CD4-positive, alpha-beta memory T cell (primary cell): Measurements from ENCODE around the gene SLC6A3. TPM values are rescaled to one million over a fixed set of nuclear protein-coding genes. Genes with fewer than 3 reads are reported as not detected.

Experiments used
- CTCF ChIA-PET: fragments of 350-600 bp; sonication (Branson Sonifier 250); formaldehyde crosslinking; loops from one replicate; lab custom pipeline; 2021; ENCODE audit warnings: inconsistent platforms; ENCODE audit not compliant: partially characterized antibody; lab: Charles Lee
- POLR2A ChIA-PET: fragments of 350-600 bp; sonication (Branson Sonifier 250); formaldehyde crosslinking; loops from one replicate; lab custom pipeline; 2021; ENCODE audit not compliant: partially characterized antibody; lab: Charles Lee
- DNase-seq, 5 donors: peaks; one replicate each; pipeline versions ENCODE4 v3.0.0 to v3.0.0-alpha.2; 2020 to 2022; ENCODE audit warnings: mixed read lengths in 1 of 5
- H3K27ac ChIP-seq: one replicate; pipeline ENCODE4 v1.7.0; 2013; ENCODE audit warnings: low read depth, low read length
- H3K27me3 ChIP-seq: 2 replicates; pipeline ENCODE4 v1.7.0; 2013; ENCODE audit warnings: mild to moderate bottlenecking, low read length, moderate library complexity; ENCODE audit not compliant: insufficient read depth
- H3K36me3 ChIP-seq: 2 replicates; pipeline ENCODE4 v1.7.0; 2013; ENCODE audit warnings: mild to moderate bottlenecking, low read length, moderate library complexity; ENCODE audit not compliant: insufficient read depth
- H3K4me1 ChIP-seq: 2 replicates; pipeline ENCODE4 v1.7.0; 2013; ENCODE audit warnings: mild to moderate bottlenecking, low read length, moderate library complexity; ENCODE audit not compliant: insufficient read depth
- H3K4me3 ChIP-seq, 2 donors: one replicate each; pipeline ENCODE4 v1.7.0; 2013; ENCODE audit warnings: low read length in 2 of 2, mild to moderate bottlenecking in 1 of 2
- H3K9me3 ChIP-seq, 2 donors: one replicate each; pipeline ENCODE4 v1.7.0; 2013; ENCODE audit warnings: low read length in 2 of 2, control low read depth in 1 of 2; ENCODE audit not compliant: control insufficient read depth in 1 of 2
- H3K27ac Mint-ChIP-seq, 7 donors: one replicate each; pipeline ENCODE4 v1.8.0; 2020 to 2021; ENCODE audit warnings: mixed read lengths in 7 of 7, mild to moderate bottlenecking in 6 of 7, inconsistent platforms in 3 of 7, moderate library complexity in 3 of 7
- H3K27me3 Mint-ChIP-seq, 2 donors: one replicate each; pipeline ENCODE4 v1.8.0; 2020 to 2021; ENCODE audit warnings: mixed read lengths in 2 of 2
- H3K36me3 Mint-ChIP-seq, 2 donors: one replicate each; pipeline ENCODE4 v1.8.0; 2020 to 2021; ENCODE audit warnings: mixed read lengths in 2 of 2, inconsistent platforms in 1 of 2, mild to moderate bottlenecking in 1 of 2
- H3K4me1 Mint-ChIP-seq, 4 donors: one replicate each; pipeline ENCODE4 v1.8.0; 2020 to 2021; ENCODE audit warnings: mixed read lengths in 4 of 4, mild to moderate bottlenecking in 1 of 4
- H3K4me3 Mint-ChIP-seq, 8 donors: one replicate each; pipeline ENCODE4 v1.8.0; 2020 to 2021; ENCODE audit warnings: mixed read lengths in 8 of 8, mild to moderate bottlenecking in 7 of 8, moderate library complexity in 6 of 8, inconsistent platforms in 3 of 8
- H3K9me3 Mint-ChIP-seq, 8 donors: one replicate each; pipeline ENCODE4 v1.8.0; 2020 to 2021; ENCODE audit warnings: mixed read lengths in 8 of 8, mild to moderate bottlenecking in 5 of 8, inconsistent platforms in 3 of 8, moderate library complexity in 1 of 8
- intact Hi-C: fragments of 100-400 bp; cut with micrococcal nuclease; formaldehyde crosslinking; loops from one replicate; pipeline ENCODE4 v1.15.1; 2023
- polyA plus RNA-seq, 2 donors: library from polyadenylated mRNA; unstranded; fragments of 300-500 nt; fragmentation: Illumina TruSeq; gene quantifications; one replicate each; pipeline ENCODE4 v1.2.3, GENCODE V29; 2021
- total RNA-seq, 2 experiments: library from RNA; stranded (reverse); gene quantifications; one replicate each; pipeline ENCODE4 v1.2.3, GENCODE V29; 2021

Gene SLC6A3
- total and polyA plus RNA-seq, 4 experiments from 2014 or later: not detected

- intact Hi-C loops: no loop called here
- H3K36me3 Mint-ChIP-seq: peaks cover 16 to 31% of the 10 kb centered on the region in 2 donors
- CTCF ChIA-PET: interaction anchor here (1.5 kb wide), 1 partner anchor 174 kb away, joined by 4 read pairs; no protein-coding TSS in a partner anchor
- H3K27ac ChIP-seq: no peak overlapping the region
- H3K4me1 ChIP-seq: no peaks in the 10 kb centered on the region
- POLR2A ChIA-PET: interaction anchor here (1.0 kb wide), 1 partner anchor 83 kb away, joined by 5 read pairs; no protein-coding TSS in a partner anchor
- H3K9me3 Mint-ChIP-seq: peaks cover 0 to 1% (median 0%) of the 10 kb centered on the region in 8 donors
- peaks cover 15% of the 10 kb centered on the region for H3K36me3 ChIP-seq
- DNase-seq: no peak
- no peak overlapping the region for H3K4me3 ChIP-seq
- H3K9me3 ChIP-seq: no peaks in the 10 kb centered on the region
- H3K27ac Mint-ChIP-seq: no peak overlapping the region
- H3K4me3 Mint-ChIP-seq: no peak overlapping the region
- H3K27me3 Mint-ChIP-seq: no peaks in the 10 kb centered on the region
- H3K27me3 ChIP-seq: no peaks in the 10 kb centered on the region
- peaks cover 0 to 1% (median 0%) of the 10 kb centered on the region in 4 donors for H3K4me1 Mint-ChIP-seq
Measured at GRCh38 chr5:1468629-1469527, 23.6 kb upstream of the SLC6A3 start.

DNA sequence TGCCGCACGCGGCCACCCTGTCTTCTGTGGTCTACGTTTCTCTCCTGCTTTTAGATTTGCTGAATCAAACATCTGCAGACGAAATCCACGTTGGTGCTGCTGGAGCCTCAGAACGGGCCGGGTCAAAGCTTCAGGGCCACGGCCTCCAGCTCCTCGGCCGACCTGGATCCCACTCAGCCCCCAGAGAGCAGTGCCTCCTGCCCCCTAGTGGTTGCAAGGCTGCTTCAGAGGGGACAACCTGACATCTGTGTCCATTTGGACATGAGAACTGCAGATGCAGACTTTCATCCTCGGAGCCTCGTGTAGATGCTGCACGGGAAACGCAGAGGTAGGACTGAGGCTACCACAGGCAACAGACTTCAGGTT, 23.0 kb upstream of the SLC6A3 start:
- no peak for DNase-seq
- ChIA-PET CTCF (interaction anchor here (0.7 kb wide), 1 partner anchor 299 kb away, joined by 4 read pairs; no protein-coding TSS in a partner anchor), POLR2A (interaction anchor here (1.0 kb wide), 1 partner anchor 82 kb away, joined by 5 read pairs; no protein-coding TSS in a partner anchor)
- Mint-ChIP-seq H3K9me3 (peaks cover 0 to 1% (median 0%) of the 10 kb centered on the region in 8 donors), H3K4me3 (no peak overlapping the region), H3K27me3 (no peaks in the 10 kb centered on the region), H3K36me3 (peaks cover 13 to 31% of the 10 kb centered on the region in 2 donors), H3K4me1 (peaks cover 0 to 1% (median 0%) of the 10 kb centered on the region in 4 donors), H3K27ac (no peak overlapping the region)
- Histone ChIP-seq H3K4me3 (no peak overlapping the region), H3K4me1 (no peaks in the 10 kb centered on the region), H3K27me3 (no peaks in the 10 kb centered on the region), H3K27ac (no peak overlapping the region), H3K9me3 (no peaks in the 10 kb centered on the region), H3K36me3 (peaks cover 20% of the 10 kb centered on the region)
- intact Hi-C loops: no loop called here

DNA sequence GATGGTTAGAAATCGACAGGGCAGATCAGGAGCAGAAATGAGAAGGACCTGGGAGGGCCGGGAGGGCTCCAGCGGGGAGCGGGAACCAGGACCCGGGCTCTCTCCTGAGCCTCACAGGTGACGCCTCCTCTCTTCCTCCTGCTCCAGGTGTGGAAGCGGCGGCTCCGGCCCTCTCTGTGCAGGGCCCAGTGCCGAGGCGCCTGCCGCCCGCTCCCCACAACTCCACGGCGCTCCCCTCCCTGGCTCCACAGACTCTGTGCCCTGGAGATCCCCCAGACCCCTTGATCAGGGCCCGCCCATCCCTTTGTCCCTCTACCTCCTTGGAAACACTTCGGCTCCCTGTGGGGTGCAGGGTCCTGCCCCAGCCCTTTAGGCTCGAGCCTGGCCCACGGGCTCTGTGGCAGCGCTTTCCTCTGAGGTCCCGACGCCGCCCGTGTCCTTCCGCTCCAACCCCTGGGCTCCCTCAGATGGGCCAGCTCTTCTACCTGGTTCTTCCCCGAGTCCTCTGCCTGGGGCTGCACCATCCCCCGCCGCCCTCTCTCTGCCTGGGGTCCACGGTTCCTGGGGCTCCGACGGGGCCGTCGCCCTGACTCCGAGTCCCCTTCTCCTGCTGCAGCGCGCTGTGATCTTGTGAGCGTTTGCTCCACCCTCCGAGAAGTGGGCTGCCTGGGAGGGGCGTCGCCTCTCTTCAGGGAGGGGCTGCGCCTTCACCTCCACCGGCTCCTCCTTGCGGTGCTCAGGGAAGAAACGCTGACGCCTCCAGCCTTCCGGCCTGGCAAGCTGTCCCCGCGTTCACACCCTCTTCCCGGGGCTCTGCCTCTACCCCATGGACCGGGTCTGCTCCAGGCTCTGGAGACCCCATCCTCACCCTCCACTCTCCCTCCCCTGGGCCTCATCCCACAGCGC, 22.4 kb upstream of the SLC6A3 start:
- Histone ChIP-seq H3K27me3 (no peaks in the 10 kb centered on the region), H3K27ac (no peak overlapping the region), H3K36me3 (peaks cover 23% of the 10 kb centered on the region), H3K9me3 (no peaks in the 10 kb centered on the region), H3K4me3 (no peak overlapping the region), H3K4me1 (no peaks in the 10 kb centered on the region)
- peaks cover 0 to 1% (median 0%) of the 10 kb centered on the region in 8 donors for H3K9me3 Mint-ChIP-seq
- no peaks in the 10 kb centered on the region for H3K27me3 Mint-ChIP-seq
- H3K36me3 Mint-ChIP-seq: peaks cover 12 to 29% of the 10 kb centered on the region in 2 donors
- no peak overlapping the region for H3K27ac Mint-ChIP-seq
- DNase-seq: no peak
- H3K4me1 Mint-ChIP-seq: peaks cover 0 to 1% (median 0%) of the 10 kb centered on the region in 4 donors
- ChIA-PET POLR2A (interaction anchor here (1.0 kb wide), 1 partner anchor 82 kb away, joined by 5 read pairs; no protein-coding TSS in a partner anchor), CTCF (interaction anchor here (0.7 kb wide), 1 partner anchor 298 kb away, joined by 4 read pairs; no protein-coding TSS in a partner anchor)
- intact Hi-C loops: no loop called here
- no peak overlapping the region for H3K4me3 Mint-ChIP-seq

- POLR2A ChIA-PET: no interaction called here
- H3K4me3 ChIP-seq: no peak overlapping the region
- peaks cover 14 to 28% of the 10 kb centered on the region in 2 donors for H3K36me3 Mint-ChIP-seq
- no peaks in the 10 kb centered on the region for H3K9me3 ChIP-seq
- H3K27ac ChIP-seq: no peak overlapping the region
- peaks cover 0 to 1% (median 0%) of the 10 kb centered on the region in 8 donors for H3K9me3 Mint-ChIP-seq
- H3K4me1 Mint-ChIP-seq: peaks cover 0 to 1% (median 0%) of the 10 kb centered on the region in 4 donors
- H3K27me3 Mint-ChIP-seq: no peaks in the 10 kb centered on the region
- no peak overlapping the region for H3K4me3 Mint-ChIP-seq
- H3K4me1 ChIP-seq: no peaks in the 10 kb centered on the region
- no peaks in the 10 kb centered on the region for H3K27me3 ChIP-seq
- H3K36me3 ChIP-seq: peaks cover 24% of the 10 kb centered on the region
- CTCF ChIA-PET: interaction anchor here (1.0 kb wide), 1 partner anchor 12 kb away, joined by 3 read pairs; no protein-coding TSS in a partner anchor
- DNase-seq: no peak
- H3K27ac Mint-ChIP-seq: no peak overlapping the region
- intact Hi-C loops: no loop called here
Measured at GRCh38 chr5:1466631-1467265, 21.5 kb upstream of the SLC6A3 start.

DNA sequence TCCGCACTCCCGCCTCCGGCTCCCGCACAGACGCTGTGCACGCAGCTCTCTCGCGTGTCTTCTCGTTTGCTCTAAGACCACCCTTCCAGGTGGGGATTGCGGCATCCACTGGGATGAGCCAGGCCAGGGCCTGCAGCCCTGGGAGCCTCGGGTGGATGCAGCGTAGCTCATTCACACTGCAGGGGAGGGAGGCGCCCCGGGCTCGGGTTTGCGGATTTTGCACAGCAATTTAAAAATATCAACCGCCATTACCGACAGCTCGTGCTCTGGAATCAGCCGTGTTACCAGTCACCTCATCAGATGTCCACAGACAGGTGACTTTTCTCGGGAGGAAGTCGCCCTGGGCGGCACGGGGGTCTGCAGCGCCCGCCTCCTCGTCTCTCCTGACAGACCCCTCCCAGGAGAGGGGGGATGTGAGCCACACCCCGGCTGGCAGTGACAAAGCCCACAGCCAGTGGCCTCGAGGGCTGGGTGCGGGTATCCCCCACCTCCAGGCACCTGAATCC, 20.8 kb upstream of the SLC6A3 start:
- peaks cover 21 to 33% of the 10 kb centered on the region in 2 donors for H3K36me3 Mint-ChIP-seq
- intact Hi-C loops: no loop called here
- no peaks in the 10 kb centered on the region for H3K27me3 ChIP-seq
- H3K4me3 Mint-ChIP-seq: no peak overlapping the region
- ChIA-PET POLR2A (no interaction called here), CTCF (interaction anchor here (1.0 kb wide), 1 partner anchor 13 kb away, joined by 3 read pairs; no protein-coding TSS in a partner anchor)
- DNase-seq: no peak
- H3K27ac Mint-ChIP-seq: peak overlapping the region in 1 of 7 donors; percentile 70
- peaks cover 0 to 1% (median 0%) of the 10 kb centered on the region in 8 donors for H3K9me3 Mint-ChIP-seq
- no peak overlapping the region for H3K4me3 ChIP-seq
- no peaks in the 10 kb centered on the region for H3K4me1 ChIP-seq
- H3K27ac ChIP-seq: no peak overlapping the region
- no peaks in the 10 kb centered on the region for H3K27me3 Mint-ChIP-seq
- no peaks in the 10 kb centered on the region for H3K9me3 ChIP-seq
- no peaks in the 10 kb centered on the region for H3K4me1 Mint-ChIP-seq
- H3K36me3 ChIP-seq: peaks cover 24% of the 10 kb centered on the region

GRCh38 chr5:1465117-1465516, 19.9 kb upstream of the SLC6A3 start:
- Histone ChIP-seq H3K4me3 (no peak overlapping the region), H3K27ac (no peak overlapping the region), H3K4me1 (no peaks in the 10 kb centered on the region), H3K9me3 (no peaks in the 10 kb centered on the region), H3K27me3 (no peaks in the 10 kb centered on the region), H3K36me3 (peaks cover 18% of the 10 kb centered on the region)
- Mint-ChIP-seq H3K4me1 (no peaks in the 10 kb centered on the region), H3K27ac (peak overlapping the region in 1 of 7 donors; percentile 41), H3K36me3 (peaks cover 26 to 40% of the 10 kb centered on the region in 2 donors), H3K9me3 (peaks cover 0 to 1% (median 0%) of the 10 kb centered on the region in 8 donors), H3K27me3 (no peaks in the 10 kb centered on the region), H3K4me3 (no peak overlapping the region)
- ChIA-PET POLR2A (no interaction called here), CTCF (no interaction called here)
- intact Hi-C loops: no loop called here
- no peak for DNase-seq
